Measurements from ENCODE around the gene TOX3.
A peak's percentile ranks its signal among the peaks of the same experiment; 100 is the strongest.

TOX3 gene

GRCh38 chr16:52535076-52535475 is 11.9 kb downstream of the TOX3 start:
- no peak for DNase-seq

- no peak for DNase-seq
These were observed 13.6 kb downstream of the TOX3 start for GRCh38 chr16:52533296-52533695.

GRCh38 chr16:52532384-52532783 is 14.6 kb downstream of the TOX3 start:
- DNase-seq = no peak

- DNase-seq = no peak
These were observed 17.7 kb downstream of the TOX3 start for GRCh38 chr16:52529226-52529625.

GRCh38 chr16:52528393-52529065 is 18.4 kb downstream of the TOX3 start:
- DNase-seq = no peak

- DNase-seq = no peak
These were observed 20.1 kb downstream of the TOX3 start for GRCh38 chr16:52526830-52527229.

- no peak for DNase-seq
These were observed 20.7 kb downstream of the TOX3 start for GRCh38 chr16:52526116-52526828.

- DNase-seq = no peak
These were observed 25.4 kb downstream of the TOX3 start for GRCh38 chr16:52521570-52521969.

GRCh38 chr16:52518884-52519283 is 28.1 kb downstream of the TOX3 start:
- no peak for DNase-seq

- no peak for DNase-seq
These were observed 31.8 kb downstream of the TOX3 start for GRCh38 chr16:52515068-52515671.

GRCh38 chr16:52512297-52512987 is 34.5 kb downstream of the TOX3 start:
- no peak for DNase-seq

GRCh38 chr16:52501746-52502145 is 45.2 kb downstream of the TOX3 start:
- DNase-seq = no peak

GRCh38 chr16:52500963-52501362 is 46.0 kb downstream of the TOX3 start:
- DNase-seq = no peak

GRCh38 chr16:52499060-52499440 is 47.9 kb downstream of the TOX3 start:
- no peak for DNase-seq

- DNase-seq = peak; percentile 12 to 23
These were observed 48.4 kb downstream of the TOX3 start for GRCh38 chr16:52498328-52499059.

- peak in 1 of 2 donors; percentile 28 for DNase-seq
These were observed 49.7 kb downstream of the TOX3 start for GRCh38 chr16:52497067-52497816.

GRCh38 chr16:52496051-52496876 is 50.7 kb downstream of the TOX3 start:
- no peak for DNase-seq

GRCh38 chr16:52494621-52495020 is 52.3 kb downstream of the TOX3 start:
- DNase-seq = no peak

- no peak for DNase-seq
These were observed 52.8 kb downstream of the TOX3 start for GRCh38 chr16:52494145-52494544.

- no peak for DNase-seq
These were observed 54.1 kb downstream of the TOX3 start for GRCh38 chr16:52492789-52493357.

GRCh38 chr16:52491216-52491615 is 55.7 kb downstream of the TOX3 start:
- peak in 1 of 2 donors; percentile 64 for DNase-seq

Data from hippocampal formation (tissue), 2 donors.